ENCODE measurements around the gene RND3.

Gene RND3

GRCh38 chr2:150471813-150472510 lies 15.5 kb downstream of the RND3 start:
- H3K4me3 ChIP-seq (replicated peaks; ENCODE audit: low read depth, low read length) = no peak overlapping the region
- TF ChIP-seq CTCF (IDR thresholded peaks at IDR 0.05; ENCODE audit: low read depth, low read length, missing control alignments) = no peak
- no peak for DNase-seq (ENCODE audit: extremely low read depth, low read depth)

- H3K4me3 ChIP-seq (replicated peaks; ENCODE audit: low read depth, low read length) = no peak overlapping the region
- DNase-seq (ENCODE audit: extremely low read depth, low read depth) = no peak
- TF ChIP-seq CTCF (IDR thresholded peaks at IDR 0.05; ENCODE audit: low read depth, low read length, missing control alignments) = no peak
Measured at GRCh38 chr2:150470435-150470834, 17.0 kb downstream of the RND3 start.

GRCh38 chr2:150469706-150470274 lies 17.7 kb downstream of the RND3 start:
- DNase-seq (ENCODE audit: extremely low read depth, low read depth) = no peak
- no peak overlapping the region for H3K4me3 ChIP-seq (replicated peaks; ENCODE audit: low read depth, low read length)
- no peak for TF ChIP-seq CTCF (IDR thresholded peaks at IDR 0.05; ENCODE audit: low read depth, low read length, missing control alignments)

GRCh38 chr2:150468350-150468960 lies 19.0 kb downstream of the RND3 start:
- no peak for TF ChIP-seq CTCF (IDR thresholded peaks at IDR 0.05; ENCODE audit: low read depth, low read length, missing control alignments)
- DNase-seq (ENCODE audit: extremely low read depth, low read depth) = no peak
- no peak overlapping the region for H3K4me3 ChIP-seq (replicated peaks; ENCODE audit: low read depth, low read length)

- no peak for DNase-seq (ENCODE audit: extremely low read depth, low read depth)
- H3K4me3 ChIP-seq (replicated peaks; ENCODE audit: low read depth, low read length) = no peak overlapping the region
- TF ChIP-seq CTCF (IDR thresholded peaks at IDR 0.05; ENCODE audit: low read depth, low read length, missing control alignments) = no peak
Measured at GRCh38 chr2:150467621-150467963, 19.9 kb downstream of the RND3 start.

- no peak for TF ChIP-seq CTCF (IDR thresholded peaks at IDR 0.05; ENCODE audit: low read depth, low read length, missing control alignments)
- H3K4me3 ChIP-seq (replicated peaks; ENCODE audit: low read depth, low read length) = no peak overlapping the region
- DNase-seq (ENCODE audit: extremely low read depth, low read depth) = no peak
Measured at GRCh38 chr2:150466741-150467620, 20.5 kb downstream of the RND3 start.
